HEK293T (cell line): Measurements from ENCODE around the gene ZDHHC17.

ENCODE experiments used
- FOXA1 ChIP-seq: fragments of 450-650 bp; IDR thresholded peaks from 2 replicates; pipeline ENCODE4 v1.6.1; 2016; ENCODE audit warnings: mild to moderate bottlenecking
- TARDBP ChIP-seq: fragments of 450-650 bp; IDR thresholded peaks from 2 replicates; pipeline ENCODE4 v1.6.1; 2016
- TF ChIP-seq, protein P1 (sequence below): fragments of 450-650 bp; IDR thresholded peaks from 2 replicates; pipeline ENCODE4 v1.6.1; 2016

- TF ChIP-seq TARDBP (no peak), FOXA1 (no peak)
- TF ChIP-seq, protein P1, sequence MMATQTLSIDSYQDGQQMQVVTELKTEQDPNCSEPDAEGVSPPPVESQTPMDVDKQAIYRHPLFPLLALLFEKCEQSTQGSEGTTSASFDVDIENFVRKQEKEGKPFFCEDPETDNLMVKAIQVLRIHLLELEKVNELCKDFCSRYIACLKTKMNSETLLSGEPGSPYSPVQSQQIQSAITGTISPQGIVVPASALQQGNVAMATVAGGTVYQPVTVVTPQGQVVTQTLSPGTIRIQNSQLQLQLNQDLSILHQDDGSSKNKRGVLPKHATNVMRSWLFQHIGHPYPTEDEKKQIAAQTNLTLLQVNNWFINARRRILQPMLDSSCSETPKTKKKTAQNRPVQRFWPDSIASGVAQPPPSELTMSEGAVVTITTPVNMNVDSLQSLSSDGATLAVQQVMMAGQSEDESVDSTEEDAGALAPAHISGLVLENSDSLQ = no peak
Observed at GRCh38 chr12:76863837-76864236, 99.9 kb downstream of the ZDHHC17 start.
